ENCODE results near the gene PLXNA4.

The PLXNA4 gene

DNA sequence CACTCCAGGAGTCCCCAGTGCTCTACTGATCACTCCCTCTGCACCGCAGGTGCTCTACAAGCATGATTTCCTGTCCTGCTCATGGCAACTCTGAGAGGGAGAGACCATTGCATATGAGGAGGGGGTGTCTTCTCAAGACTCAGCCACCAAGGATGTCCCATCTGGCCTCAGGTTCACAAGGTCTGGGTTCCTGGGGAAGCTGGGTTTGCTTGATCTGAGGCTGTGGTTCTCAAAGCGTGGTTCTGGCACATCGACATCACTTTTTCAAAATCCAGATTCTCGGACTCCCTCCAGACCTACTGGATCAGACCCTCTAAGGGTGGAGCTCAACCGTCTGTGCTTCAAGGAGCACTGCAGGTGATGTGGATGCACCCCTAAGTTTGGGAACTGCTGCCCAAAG lies 247.5 kb downstream of the PLXNA4 start:
- no peak for DNase-seq (ENCODE audit: low spot score)
- TF ChIP-seq, protein P1, sequence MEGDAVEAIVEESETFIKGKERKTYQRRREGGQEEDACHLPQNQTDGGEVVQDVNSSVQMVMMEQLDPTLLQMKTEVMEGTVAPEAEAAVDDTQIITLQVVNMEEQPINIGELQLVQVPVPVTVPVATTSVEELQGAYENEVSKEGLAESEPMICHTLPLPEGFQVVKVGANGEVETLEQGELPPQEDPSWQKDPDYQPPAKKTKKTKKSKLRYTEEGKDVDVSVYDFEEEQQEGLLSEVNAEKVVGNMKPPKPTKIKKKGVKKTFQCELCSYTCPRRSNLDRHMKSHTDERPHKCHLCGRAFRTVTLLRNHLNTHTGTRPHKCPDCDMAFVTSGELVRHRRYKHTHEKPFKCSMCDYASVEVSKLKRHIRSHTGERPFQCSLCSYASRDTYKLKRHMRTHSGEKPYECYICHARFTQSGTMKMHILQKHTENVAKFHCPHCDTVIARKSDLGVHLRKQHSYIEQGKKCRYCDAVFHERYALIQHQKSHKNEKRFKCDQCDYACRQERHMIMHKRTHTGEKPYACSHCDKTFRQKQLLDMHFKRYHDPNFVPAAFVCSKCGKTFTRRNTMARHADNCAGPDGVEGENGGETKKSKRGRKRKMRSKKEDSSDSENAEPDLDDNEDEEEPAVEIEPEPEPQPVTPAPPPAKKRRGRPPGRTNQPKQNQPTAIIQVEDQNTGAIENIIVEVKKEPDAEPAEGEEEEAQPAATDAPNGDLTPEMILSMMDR (conservative IDR thresholded peaks at IDR 0.05; ENCODE audit: low read depth): no peak
- ChIA-PET POLR2A (ENCODE audit: low non-redundant PET) (no interaction called here), CTCF (no interaction called here)
- no peak overlapping the region for H3K27ac ChIP-seq

DNA sequence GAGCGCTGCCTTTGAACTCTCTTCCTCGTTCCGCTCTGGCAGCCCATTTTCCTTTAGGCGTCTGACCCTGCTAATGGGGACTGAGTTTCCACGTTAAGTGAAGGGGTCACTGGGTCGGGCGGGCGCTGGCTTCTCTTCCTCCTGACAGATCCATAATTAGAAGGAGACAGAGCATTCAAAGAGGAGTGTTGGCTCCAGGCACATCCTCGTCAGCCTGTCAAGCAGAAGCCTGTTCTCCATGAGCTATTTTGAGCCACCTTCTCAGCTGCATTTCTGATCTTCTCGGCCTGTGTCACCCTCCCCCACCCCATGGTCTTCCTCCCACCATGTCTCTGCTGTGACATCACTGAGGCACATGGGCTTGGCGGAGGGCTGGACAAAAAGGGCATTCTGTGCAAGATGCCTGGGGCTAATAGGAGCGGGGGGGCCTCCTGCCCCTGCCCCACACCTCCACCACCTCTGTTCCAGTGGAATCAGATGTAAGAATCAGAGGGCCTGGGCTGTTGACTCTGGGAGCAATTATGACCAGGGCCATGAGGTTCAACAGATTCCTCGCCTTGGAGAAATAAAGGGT lies 248.1 kb downstream of the PLXNA4 start:
- H3K27ac ChIP-seq: no peak overlapping the region
- TF ChIP-seq, protein P1 (conservative IDR thresholded peaks at IDR 0.05; ENCODE audit: low read depth): no peak
- ChIA-PET CTCF (no interaction called here), POLR2A (ENCODE audit: low non-redundant PET) (no interaction called here)
- no peak for DNase-seq (ENCODE audit: low spot score)

DNA sequence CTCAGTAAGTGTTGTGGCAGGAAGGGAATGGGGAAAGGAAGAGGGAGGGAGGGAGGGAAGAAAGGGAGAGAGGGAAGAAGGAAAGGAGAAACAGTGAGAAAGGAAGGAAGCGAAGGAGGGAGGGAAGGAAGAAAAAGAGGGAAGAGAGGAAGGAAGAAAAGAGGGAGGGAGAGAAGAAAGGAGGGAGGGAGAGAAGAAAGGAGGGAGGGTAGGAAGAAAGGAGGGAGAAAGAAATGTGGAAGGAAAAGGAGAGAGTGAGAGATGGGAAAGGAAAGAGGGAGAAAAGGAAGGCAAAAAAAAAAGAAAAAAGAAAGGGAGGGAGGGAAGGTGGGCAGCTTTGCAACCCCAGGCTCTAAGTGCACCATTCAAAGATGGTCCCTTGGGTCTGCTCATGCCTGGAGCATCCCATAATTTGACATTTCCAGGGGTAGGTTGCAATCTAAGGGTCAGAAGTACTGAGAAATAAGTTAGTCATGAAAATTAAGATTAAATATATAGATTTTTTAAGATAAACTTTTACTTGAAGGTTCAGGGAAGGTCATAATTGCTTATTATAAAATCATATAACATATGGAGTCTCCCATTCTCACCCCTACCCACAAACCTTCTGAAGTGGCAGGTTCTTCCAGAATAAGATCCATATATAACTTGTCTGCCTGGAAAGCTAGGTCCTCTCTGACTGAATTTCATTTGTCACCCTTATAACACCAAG lies 249.2 kb downstream of the PLXNA4 start:
- CTCF ChIA-PET: no interaction called here
- TF ChIP-seq, protein P1 (conservative IDR thresholded peaks at IDR 0.05; ENCODE audit: low read depth): no peak
- no peak overlapping the region for H3K27ac ChIP-seq
- POLR2A ChIA-PET (ENCODE audit: low non-redundant PET): no interaction called here
- no peak for DNase-seq (ENCODE audit: low spot score)

DNA sequence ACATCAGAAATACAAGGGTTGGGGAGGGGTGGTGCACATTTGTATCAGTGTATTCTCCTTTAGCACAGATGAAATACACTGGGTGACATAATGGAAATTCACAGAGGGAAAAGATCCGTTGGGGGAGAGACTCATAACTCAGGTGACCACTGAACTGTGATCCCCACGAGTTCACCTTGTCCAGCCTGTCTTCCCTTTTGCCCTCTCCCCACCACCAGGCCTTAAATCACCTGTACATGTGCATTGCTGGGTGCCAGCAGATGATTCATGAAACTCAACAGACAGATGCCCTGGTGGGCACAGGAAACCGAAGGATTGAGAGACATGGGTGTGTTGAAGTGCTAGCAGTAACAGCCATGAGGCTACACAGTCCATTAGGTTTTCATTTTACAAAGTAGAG lies 253.3 kb downstream of the PLXNA4 start:
- TF ChIP-seq, protein P1 (conservative IDR thresholded peaks at IDR 0.05; ENCODE audit: low read depth): no peak
- DNase-seq (ENCODE audit: low spot score): no peak
- POLR2A ChIA-PET (ENCODE audit: low non-redundant PET): no interaction called here

DNA sequence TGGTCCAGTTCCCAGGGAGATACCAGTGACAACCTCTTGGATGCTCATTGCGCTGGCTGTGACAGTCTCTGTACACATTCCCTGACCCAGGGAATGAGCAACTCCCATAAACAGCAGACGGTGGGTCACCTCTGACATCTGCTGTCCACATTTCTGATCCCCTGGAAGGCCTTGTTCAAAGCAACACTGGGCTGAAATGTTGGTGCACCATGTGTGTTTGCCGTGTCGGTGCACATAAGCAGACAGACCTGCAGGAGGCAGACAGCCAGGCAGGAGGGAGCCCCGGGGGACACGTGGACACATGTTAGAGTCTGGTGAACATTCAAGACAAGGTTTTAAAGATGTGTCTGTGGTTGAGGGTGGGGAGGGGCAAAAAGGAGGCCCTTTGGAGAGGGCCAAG lies 254.9 kb downstream of the PLXNA4 start:
- no peak for DNase-seq (ENCODE audit: low spot score)
- ChIA-PET POLR2A (ENCODE audit: low non-redundant PET) (no interaction called here), CTCF (no interaction called here)
- TF ChIP-seq, protein P1 (conservative IDR thresholded peaks at IDR 0.05; ENCODE audit: low read depth): no peak
- no peak overlapping the region for H3K27ac ChIP-seq

More for the DNA sequence above, 253.3 kb downstream of the PLXNA4 start:
- CTCF ChIA-PET: no interaction called here
- no peak overlapping the region for H3K27ac ChIP-seq

DNA sequence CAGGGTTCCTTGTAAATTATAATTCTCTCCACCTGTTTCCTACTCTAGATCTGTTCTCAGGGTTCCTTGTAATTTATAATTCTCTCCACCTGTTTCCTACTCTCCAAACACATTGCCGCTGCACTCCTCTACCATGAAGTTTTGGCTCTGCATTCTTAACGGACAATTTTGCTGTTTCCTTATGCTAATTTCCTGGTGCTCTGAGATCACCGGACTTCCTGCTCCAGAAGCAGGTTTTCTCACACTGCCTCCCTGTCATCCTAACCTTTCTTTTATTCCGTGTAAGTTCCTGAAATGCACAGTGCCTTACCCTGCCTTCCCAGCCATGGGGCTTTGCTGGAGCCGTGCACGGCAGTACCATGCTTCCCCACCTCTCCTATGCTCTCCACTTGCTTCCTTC lies 256.8 kb downstream of the PLXNA4 start:
- POLR2A ChIA-PET (ENCODE audit: low non-redundant PET): no interaction called here
- TF ChIP-seq, protein P1 (conservative IDR thresholded peaks at IDR 0.05; ENCODE audit: low read depth): no peak
- CTCF ChIA-PET: interaction anchor here (0.7 to 1.8 kb wide), 2 partner anchors 242 to 261 kb away, joined by 5 to 15 read pairs; no protein-coding TSS in a partner anchor
- no peak overlapping the region for H3K27ac ChIP-seq
- DNase-seq (ENCODE audit: low spot score): no peak
